ENCODE measurements around the gene FAM181B. TPM values are rescaled to one million over a fixed set of nuclear protein-coding genes. Genes with fewer than 3 reads are reported as not detected.

FAM181B gene
- total RNA-seq, 4 donors from 2014 or later = 0.26 to 5.7 (median 0.91) TPM; not detected in 1

GRCh38 chr11:82732734-82733443 lies 775 bp downstream of the FAM181B start:
- intact Hi-C loops (cut with DNase I; ENCODE audit: low total_unique reads) = no loop called here
- peak in 1 of 2 donors; percentile 24 for DNase-seq
- no peaks in the 10 kb centered on the region for H3K27me3 ChIP-seq

DNA sequence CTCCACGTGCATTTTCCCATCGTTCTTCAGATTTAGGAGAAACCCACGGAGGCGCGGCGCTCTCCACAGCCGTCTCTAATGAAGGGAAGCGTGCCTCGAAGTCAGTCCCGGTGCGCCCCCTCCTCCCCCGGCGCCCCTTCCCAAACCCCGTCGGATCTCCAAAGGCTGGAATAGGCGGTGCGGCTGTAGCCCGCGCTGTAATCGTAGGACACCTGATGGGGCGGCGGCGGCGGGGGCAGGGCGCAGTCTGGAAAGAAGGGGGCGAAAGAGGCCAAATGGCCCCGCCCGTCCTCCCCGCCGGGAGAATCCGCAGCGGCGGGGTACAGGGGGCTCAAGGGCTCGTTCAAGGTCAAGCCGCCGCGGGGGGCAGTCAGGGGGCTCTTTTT lies 1.3 kb downstream of the FAM181B start:
- no peaks in the 10 kb centered on the region for H3K36me3 ChIP-seq
- H3K9me3 ChIP-seq = no peaks in the 10 kb centered on the region
- H3K4me3 ChIP-seq = peak overlapping the region; percentile 41 to 64
- intact Hi-C loops (cut with DNase I; ENCODE audit: low total_unique reads) = no loop called here
- H3K27ac ChIP-seq = peak overlapping the region in 1 of 2 donors; percentile 2
- H3K4me1 ChIP-seq = peaks cover 0 to 7% of the 10 kb centered on the region in 2 donors
- no peaks in the 10 kb centered on the region for H3K27me3 ChIP-seq
- no peak for DNase-seq
- TF ChIP-seq POLR2A (IDR thresholded peaks at IDR 0.05) (no peak), CTCF (IDR thresholded peaks at IDR 0.05) (no peak)

More at GRCh38 chr11:82732734-82733443, 775 bp downstream of the FAM181B start:
- Histone ChIP-seq H3K4me3 (peak overlapping the region; percentile 41 to 64), H3K27ac (peak overlapping the region; percentile 2 to 71), H3K36me3 (no peaks in the 10 kb centered on the region), H3K9me3 (no peaks in the 10 kb centered on the region), H3K4me1 (peaks cover 0 to 7% of the 10 kb centered on the region in 2 donors)
- TF ChIP-seq POLR2A (IDR thresholded peaks at IDR 0.05) = no peak
- no peak for TF ChIP-seq CTCF (IDR thresholded peaks at IDR 0.05)

- Histone ChIP-seq H3K9me3 (no peaks in the 10 kb centered on the region), H3K4me1 (peaks cover 0 to 7% of the 10 kb centered on the region in 2 donors), H3K27me3 (no peaks in the 10 kb centered on the region), H3K4me3 (no peak overlapping the region), H3K36me3 (no peaks in the 10 kb centered on the region), H3K27ac (no peak overlapping the region)
- TF ChIP-seq CTCF (IDR thresholded peaks at IDR 0.05) (no peak), POLR2A (IDR thresholded peaks at IDR 0.05) (no peak)
- DNase-seq = no peak
- intact Hi-C loops (cut with DNase I; ENCODE audit: low total_unique reads) = no loop called here
These were observed 1.9 kb downstream of the FAM181B start for GRCh38 chr11:82731691-82732277.

DNA sequence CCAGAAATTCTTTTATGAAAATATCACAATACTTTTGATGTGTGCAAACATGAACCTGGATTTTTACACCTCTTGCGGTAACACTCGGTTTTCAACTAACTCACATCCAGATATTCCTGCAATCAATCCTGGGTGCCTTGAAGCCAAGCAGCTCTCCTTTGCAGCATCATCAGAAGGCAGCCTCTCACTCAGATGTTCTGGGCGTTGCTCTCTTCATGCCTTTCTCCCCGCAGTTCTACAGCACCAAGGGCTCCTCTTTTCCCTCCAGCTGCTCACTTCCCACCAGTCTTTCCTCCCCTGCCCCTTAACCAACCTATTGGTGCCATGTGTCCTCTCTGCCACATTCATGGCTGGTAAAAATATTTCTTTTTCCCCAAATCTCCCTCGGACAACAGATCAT lies 2.9 kb downstream of the FAM181B start:
- Histone ChIP-seq H3K27me3 (no peaks in the 10 kb centered on the region), H3K9me3 (no peaks in the 10 kb centered on the region), H3K27ac (no peak overlapping the region), H3K36me3 (no peaks in the 10 kb centered on the region), H3K4me3 (no peak overlapping the region), H3K4me1 (peaks cover 0 to 7% of the 10 kb centered on the region in 2 donors)
- TF ChIP-seq CTCF (IDR thresholded peaks at IDR 0.05) = no peak
- no peak for TF ChIP-seq POLR2A (IDR thresholded peaks at IDR 0.05)
- intact Hi-C loops (cut with DNase I; ENCODE audit: low total_unique reads) = no loop called here
- no peak for DNase-seq

GRCh38 chr11:82730286-82730685 lies 3.4 kb downstream of the FAM181B start:
- H3K27ac ChIP-seq = no peak overlapping the region
- H3K36me3 ChIP-seq = no peaks in the 10 kb centered on the region
- intact Hi-C loops (cut with DNase I; ENCODE audit: low total_unique reads) = no loop called here
- no peaks in the 10 kb centered on the region for H3K9me3 ChIP-seq
- no peak for TF ChIP-seq POLR2A (IDR thresholded peaks at IDR 0.05)
- peaks cover 0 to 7% of the 10 kb centered on the region in 2 donors for H3K4me1 ChIP-seq
- H3K27me3 ChIP-seq = no peaks in the 10 kb centered on the region
- no peak for DNase-seq
- H3K4me3 ChIP-seq = no peak overlapping the region
